H1 (cell line): Measurements from ENCODE around the gene ADGRL2. TPM values are rescaled to one million over a fixed set of nuclear protein-coding genes. Genes with fewer than 3 reads are reported as not detected.

Experiments used
- CTCF ChIA-PET: fragments of 300-600 bp; sonication (Branson Sonifier 250); formaldehyde crosslinking; loops from one replicate; lab custom pipeline; 2021; ENCODE audit not compliant: partially characterized antibody; lab: Charles Lee
- POLR2A ChIA-PET: fragments of 300-600 bp; sonication (Branson Sonifier 250); formaldehyde crosslinking; loops from one replicate; lab custom pipeline; 2021; ENCODE audit warnings: inconsistent platforms; ENCODE audit not compliant: partially characterized antibody; lab: Charles Lee
- DNase-seq, 2 experiments: peaks; one replicate each; pipeline versions ENCODE4 v3.0.0 to v3.0.0-alpha.2; 2010 to 2022; ENCODE audit warnings: low spot score in 2 of 2, low read depth in 1 of 2, mixed read lengths in 1 of 2
- FAIRE-seq: peaks from 2 replicates; lab custom pipeline; 2011; peaks lifted over from hg19 to GRCh38; lab: Jason Lieb, UNC
- H2AFZ ChIP-seq: 2 replicates; pipeline ENCODE4 v1.8.1; 2012; ENCODE audit warnings: low read length, inconsistent platforms
- H2AK5ac ChIP-seq: 2 replicates; pipeline ENCODE4 v1.6.1; 2013; ENCODE audit warnings: low read depth, low read length
- H2BK120ac ChIP-seq: replicated peaks from 2 replicates; pipeline ENCODE3; 2013; ENCODE audit warnings: low read depth, low read length, inconsistent platforms
- H2BK12ac ChIP-seq: 2 replicates; pipeline ENCODE4 v1.6.1; 2013; ENCODE audit warnings: low read depth, low read length
- H2BK15ac ChIP-seq: 2 replicates; pipeline ENCODE4 v1.6.1; 2013; ENCODE audit warnings: low read length
- H2BK20ac ChIP-seq: 2 replicates; pipeline ENCODE4 v1.6.1; 2013; ENCODE audit warnings: low read length
- H2BK5ac ChIP-seq: 2 replicates; pipeline ENCODE4 v1.6.1; 2013; ENCODE audit warnings: low read depth, low read length
- H3K14ac ChIP-seq: 2 replicates; pipeline ENCODE4 v1.6.1; 2013; ENCODE audit warnings: inconsistent platforms; ENCODE audit not compliant: insufficient read length
- H3K18ac ChIP-seq: 2 replicates; pipeline ENCODE4 v1.6.1; 2013; ENCODE audit warnings: low read length; ENCODE audit errors: extremely low read depth
- H3K23ac ChIP-seq: 2 replicates; pipeline ENCODE4 v1.6.1; 2013; ENCODE audit warnings: inconsistent platforms; ENCODE audit not compliant: insufficient read length
- H3K23me2 ChIP-seq: 2 replicates; pipeline ENCODE4 v1.6.1; 2013; ENCODE audit warnings: low read depth, low read length
- H3K27ac ChIP-seq: 2 replicates; pipeline ENCODE4 v1.6.1; 2011; ENCODE audit warnings: low read depth, low read length, inconsistent platforms
- H3K27me3 ChIP-seq, 4 experiments: replicated peaks in 1 of 4; 1 replicate in 1 of 4; 2 replicates in 3 of 4; pipeline versions ENCODE4 v1.6.1 to v1.8.1; 2011 to 2013; ENCODE audit warnings: low read length in 3 of 4, mild to moderate bottlenecking in 3 of 4, inconsistent platforms in 2 of 4, mixed read lengths in 2 of 4, moderate library complexity in 1 of 4; ENCODE audit not compliant: control insufficient read depth in 3 of 4, insufficient read depth in 3 of 4; ENCODE audit errors: extremely low read depth in 1 of 4
- H3K36me3 ChIP-seq, 4 experiments: 2 replicates each; pipeline versions ENCODE4 v1.6.1 to v1.8.1; 2011 to 2013; ENCODE audit warnings: mild to moderate bottlenecking in 4 of 4, low read length in 3 of 4, moderate library complexity in 2 of 4, control low read depth in 1 of 4, inconsistent platforms in 1 of 4; ENCODE audit not compliant: insufficient read depth in 4 of 4, control insufficient read depth in 2 of 4
- H3K4ac ChIP-seq: replicated peaks from 2 replicates; pipeline ENCODE3; 2013; ENCODE audit warnings: low read length, low read depth, mixed read lengths, inconsistent platforms; ENCODE audit not compliant: insufficient read length
- H3K4me1 ChIP-seq, 4 experiments: replicated peaks in 1 of 4; 1 replicate in 1 of 4; 2 replicates in 3 of 4; pipeline versions ENCODE4 v1.6.1 to v1.8.1; 2011 to 2013; ENCODE audit warnings: low read length in 3 of 4, inconsistent platforms in 2 of 4, mixed read lengths in 1 of 4; ENCODE audit not compliant: insufficient read depth in 4 of 4, control insufficient read depth in 3 of 4
- H3K4me2 ChIP-seq, 2 experiments: 2 replicates each; pipeline versions ENCODE4 v1.6.1 to v1.8.1; 2011 to 2013; ENCODE audit warnings: low read depth in 2 of 2, low read length in 2 of 2, control low read depth in 1 of 2, inconsistent platforms in 1 of 2, mild to moderate bottlenecking in 1 of 2; ENCODE audit not compliant: insufficient read depth in 1 of 2
- H3K4me3 ChIP-seq, 4 experiments: fragments of 200-600, 300-600 bp in 1 of 4; sonication (generic), shearing (Covaris generic), sonication (Bioruptor Twin) in 1 of 4; 2 replicates each; pipeline versions ENCODE4 v1.5.1 to v1.8.1; 2011 to 2016; ENCODE audit warnings: low read length in 4 of 4, low read depth in 3 of 4, control low read depth in 2 of 4, inconsistent platforms in 2 of 4, mild to moderate bottlenecking in 2 of 4, mixed read lengths in 1 of 4, moderate library complexity in 1 of 4; ENCODE audit not compliant: insufficient read depth in 2 of 4; ENCODE audit errors: extremely low read depth in 1 of 4
- H3K56ac ChIP-seq: replicated peaks from 2 replicates; pipeline ENCODE3; 2013; ENCODE audit warnings: low read depth, mild to moderate bottlenecking, mixed read lengths, low read length, inconsistent platforms; ENCODE audit not compliant: insufficient read length
- H3K79me1 ChIP-seq: 2 replicates; pipeline ENCODE4 v1.6.1; 2013; ENCODE audit warnings: low read depth, low read length, control low read depth
- H3K79me2 ChIP-seq, 2 experiments: 2 replicates each; pipeline versions ENCODE4 v1.6.1 to v1.8.1; 2012 to 2013; ENCODE audit warnings: low read length in 2 of 2, mild to moderate bottlenecking in 2 of 2, inconsistent platforms in 1 of 2; ENCODE audit not compliant: insufficient read depth in 2 of 2, control insufficient read depth in 1 of 2
- H3K9ac ChIP-seq, 4 experiments: replicated peaks in 1 of 4; 1 replicate in 1 of 4; 2 replicates in 3 of 4; pipeline versions ENCODE4 v1.6.1 to v1.8.1; 2011 to 2013; ENCODE audit warnings: low read depth in 3 of 4, low read length in 3 of 4, control low read depth in 2 of 4, mild to moderate bottlenecking in 2 of 4, moderate library complexity in 2 of 4, inconsistent platforms in 1 of 4; ENCODE audit errors: extremely low read depth in 1 of 4
- H3K9me3 ChIP-seq, 2 experiments: 2 replicates each; pipeline versions ENCODE4 v1.6.1 to v1.8.1; 2012 to 2013; ENCODE audit warnings: mild to moderate bottlenecking in 2 of 2, moderate library complexity in 2 of 2, control low read depth in 1 of 2, inconsistent platforms in 1 of 2, low read depth in 1 of 2, low read length in 1 of 2, mixed read lengths in 1 of 2; ENCODE audit not compliant: insufficient read depth in 2 of 2
- H4K20me1 ChIP-seq, 2 experiments: replicated peaks in 1 of 2; 2 replicates each; pipeline versions ENCODE3 to v1.8.1; 2011 to 2013; ENCODE audit warnings: inconsistent platforms in 2 of 2, low read length in 2 of 2, mild to moderate bottlenecking in 1 of 2; ENCODE audit not compliant: insufficient read depth in 2 of 2, control insufficient read depth in 1 of 2
- H4K5ac ChIP-seq: 2 replicates; pipeline ENCODE4 v1.6.1; 2013; ENCODE audit warnings: low read length, low read depth, mixed read lengths, inconsistent platforms; ENCODE audit not compliant: insufficient read length
- H4K8ac ChIP-seq: 2 replicates; pipeline ENCODE4 v1.8.0; 2013; ENCODE audit warnings: mild to moderate bottlenecking, moderate library complexity, low read length, inconsistent platforms; ENCODE audit not compliant: insufficient read depth; ENCODE audit errors: extremely low read depth
- H4K91ac ChIP-seq: replicated peaks from 2 replicates; pipeline ENCODE3; 2013; ENCODE audit warnings: low read length, mixed read lengths, inconsistent platforms; ENCODE audit not compliant: insufficient read length
- BCL11A ChIP-seq, 2 experiments: IDR thresholded peaks; one replicate each; pipeline ENCODE4 v1.6.1; 2011; ENCODE audit warnings: low read depth in 2 of 2, low read length in 2 of 2, mild to moderate bottlenecking in 2 of 2
- POU5F1 ChIP-seq: IDR thresholded peaks from 2 replicates; pipeline ENCODE4 v1.6.1; 2011; ENCODE audit warnings: low read depth, mild to moderate bottlenecking, low read length, moderate library complexity
- SP4 ChIP-seq: IDR thresholded peaks from 2 replicates; pipeline ENCODE4 v1.6.1; 2012; ENCODE audit warnings: low read length, inconsistent platforms
- TEAD4 ChIP-seq: IDR thresholded peaks from 2 replicates; pipeline ENCODE4 v1.6.1; 2012; ENCODE audit warnings: low read depth, low read length, inconsistent platforms, mixed read lengths
- YY1 ChIP-seq: IDR thresholded peaks from 2 replicates; pipeline ENCODE4 v1.6.1; 2011; ENCODE audit warnings: low read depth, mild to moderate bottlenecking, low read length
- WGBS, 2 experiments: shearing (Covaris generic) in 1 of 2; methylation state at CpG; one replicate each; pipeline versions ENCODE4 v1.1.6 to v1.1.7; 2013 to 2015; ENCODE audit warnings: low lambda C conversion rate in 2 of 2, mixed read lengths in 2 of 2, inconsistent platforms in 1 of 2, low coverage in 1 of 2, missing lambda C conversion rate in 1 of 2; ENCODE audit not compliant: insufficient replicate concordance in 2 of 2, insufficient coverage in 1 of 2, insufficient read length in 1 of 2; ENCODE audit errors: extremely low coverage in 1 of 2, missing lambda C conversion rate in 1 of 2; 5-methylcytosine and 5-hydroxymethylcytosine counted together
- polyA plus RNA-seq, 7 experiments: library from polyadenylated mRNA; depleted of rRNA in 3 of 7; stranded (reverse) in 5 of 7; unstranded in 2 of 7; fragments of >200 nt in 5 of 7; fragments of 200-250 nt in 2 of 7; gene quantifications; 1 replicate in 5 of 7; 2 replicates in 1 of 7; 4 replicates in 1 of 7; pipeline versions ENCODE4 v1.2.1 to v1.2.3, GENCODE V29; 2011 to 2013; ENCODE audit warnings: missing spikeins in 2 of 7, mixed read lengths in 2 of 7
- total RNA-seq: library from RNA; stranded (reverse); fragmentation: NEBNext Ultra II Directional; extraction: Animal tissue kit (Norgen Biotek cat#: 25700); gene quantifications from 2 replicates; pipeline ENCODE4 v1.2.1, GENCODE V29; 2021

ADGRL2 gene
- total and polyA plus RNA-seq, 2 of the 8 experiments (the other 6 are each of a cell fraction or from before 2014, with no cell fraction given), result 113 to 124 TPM

- Histone ChIP-seq H2BK20ac (no peak overlapping the region), H3K36me3 (peaks cover 0 to 3% (median 0%) of the 10 kb centered on the region in 4 experiments; a peak in 1 of 8 replicates), H3K9ac (no peak overlapping the region), H3K79me1 (no peaks in the 10 kb centered on the region), H3K14ac (no peak overlapping the region), H3K27ac (no peak overlapping the region), H3K9me3 (no peaks in the 10 kb centered on the region), H3K27me3 (no peaks in the 10 kb centered on the region), H3K79me2 (peaks cover 0 to 94% of the 10 kb centered on the region in 2 experiments; a peak in 3 of 4 replicates), H3K4me1 (peaks cover 0 to 3% (median 0%) of the 10 kb centered on the region in 4 experiments; a peak in 1 of 7 replicates), H2BK15ac (no peak overlapping the region), H3K23ac (no peak overlapping the region), H3K4me2 (no peak overlapping the region), H4K91ac (no peak overlapping the region), H2BK12ac (no peak overlapping the region), H3K23me2 (no peaks in the 10 kb centered on the region; the same call in 1 of the 2 replicates), H3K56ac (no peak overlapping the region), H2BK5ac (no peak overlapping the region), H2BK120ac (no peak overlapping the region), H3K4ac (no peak overlapping the region)
- DNase-seq, result no peak
- ChIA-PET CTCF (interaction anchor here (0.6 kb wide), 1 partner anchor 62 kb away, joined by 3 read pairs; no protein-coding TSS in a partner anchor), POLR2A (no interaction called here)
- WGBS, 2 experiments, result 96% methylated on average over 4 of the region's 4 CpGs; no CpG with 5 or more reads in 1 of the 2 experiments
- no peak for FAIRE-seq
- TF ChIP-seq BCL11A (IDR thresholded peaks at IDR 0.05; ENCODE audit: low read depth in 2 of 2, low read length in 2 of 2) (no peak), TEAD4 (no peak), POU5F1 (no peak), YY1 (no peak), SP4 (no peak)
- TF ChIP-seq, all 59 proteins: peak for 0
- no peak overlapping the region for H3K4me3 ChIP-seq
- H4K8ac ChIP-seq, result no peak overlapping the region
- no peak overlapping the region for H4K5ac ChIP-seq
- H2AK5ac ChIP-seq, result no peak overlapping the region
- no peak overlapping the region for H2AFZ ChIP-seq
- H3K18ac ChIP-seq, result no peak overlapping the region
- H4K20me1 ChIP-seq, result peaks cover 2 to 3% of the 10 kb centered on the region in 2 experiments
Measured at GRCh38 chr1:81889166-81889565, 88.4 kb downstream of the ADGRL2 start.
